Kidney epithelial cell (primary cell): ENCODE data around the gene POLR2B. TPM values are rescaled to one million over a fixed set of nuclear protein-coding genes. Genes with fewer than 3 reads are reported as not detected.
"Not testable (repeated sequence)": the region's sequence is repeated elsewhere in the genome, so short reads cannot be mapped to it uniquely, and the experiment has no call there.

Source experiments
- DNase-seq: peaks from one replicate; pipeline ENCODE4 v3.0.0-alpha.2; 2010; ENCODE audit warnings: low read depth
- H3K27me3 ChIP-seq: 2 replicates; pipeline ENCODE4 v1.6.0; 2011; ENCODE audit warnings: low read length; ENCODE audit not compliant: control insufficient read depth, insufficient read depth
- H3K36me3 ChIP-seq: 2 replicates; pipeline ENCODE4 v1.5.1; 2011; ENCODE audit warnings: low read length; ENCODE audit not compliant: control insufficient read depth, insufficient read depth
- H3K4me3 ChIP-seq: 2 replicates; pipeline ENCODE4 v1.5.1; 2011; ENCODE audit warnings: low read depth, mild to moderate bottlenecking, control low read depth, low read length
- total RNA-seq: library from RNA; depleted of rRNA; stranded (reverse); fragments of >200 nt; gene quantifications from 2 replicates; pipeline ENCODE4 v1.2.3, GENCODE V29; 2015
- TF ChIP-seq, protein P1 (sequence below): IDR thresholded peaks from 2 replicates; pipeline ENCODE4 v1.5.1; 2011; ENCODE audit warnings: mild to moderate bottlenecking, moderate library complexity, low read length, control low read depth, inconsistent platforms; ENCODE audit not compliant: insufficient read depth, poor library complexity, severe bottlenecking

POLR2B gene
- total RNA-seq, 1 donor from 2014 or later = 124 TPM

DNA sequence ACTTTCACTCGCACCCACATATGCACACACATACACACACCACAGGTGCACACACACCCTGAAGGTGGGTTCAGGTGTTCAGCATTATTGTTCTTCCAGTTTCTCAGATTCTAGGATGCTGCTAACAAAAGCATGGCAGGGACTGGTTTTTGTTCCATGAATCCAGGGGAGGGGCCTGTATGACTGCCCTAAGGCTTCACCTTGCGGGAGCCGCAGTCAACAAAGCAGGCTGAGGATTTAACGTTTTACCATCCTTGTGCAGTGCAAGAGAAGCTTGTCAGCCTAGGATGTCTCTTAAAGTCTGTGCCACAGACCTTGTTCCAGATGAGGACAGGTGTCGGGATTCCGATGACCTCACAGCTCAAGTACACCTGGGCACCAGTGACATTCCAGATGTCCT is 61.8 kb downstream of the POLR2B start:
- TF ChIP-seq, protein P1, sequence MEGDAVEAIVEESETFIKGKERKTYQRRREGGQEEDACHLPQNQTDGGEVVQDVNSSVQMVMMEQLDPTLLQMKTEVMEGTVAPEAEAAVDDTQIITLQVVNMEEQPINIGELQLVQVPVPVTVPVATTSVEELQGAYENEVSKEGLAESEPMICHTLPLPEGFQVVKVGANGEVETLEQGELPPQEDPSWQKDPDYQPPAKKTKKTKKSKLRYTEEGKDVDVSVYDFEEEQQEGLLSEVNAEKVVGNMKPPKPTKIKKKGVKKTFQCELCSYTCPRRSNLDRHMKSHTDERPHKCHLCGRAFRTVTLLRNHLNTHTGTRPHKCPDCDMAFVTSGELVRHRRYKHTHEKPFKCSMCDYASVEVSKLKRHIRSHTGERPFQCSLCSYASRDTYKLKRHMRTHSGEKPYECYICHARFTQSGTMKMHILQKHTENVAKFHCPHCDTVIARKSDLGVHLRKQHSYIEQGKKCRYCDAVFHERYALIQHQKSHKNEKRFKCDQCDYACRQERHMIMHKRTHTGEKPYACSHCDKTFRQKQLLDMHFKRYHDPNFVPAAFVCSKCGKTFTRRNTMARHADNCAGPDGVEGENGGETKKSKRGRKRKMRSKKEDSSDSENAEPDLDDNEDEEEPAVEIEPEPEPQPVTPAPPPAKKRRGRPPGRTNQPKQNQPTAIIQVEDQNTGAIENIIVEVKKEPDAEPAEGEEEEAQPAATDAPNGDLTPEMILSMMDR = no peak
- Histone ChIP-seq H3K4me3 (no peak overlapping the region), H3K36me3 (peaks cover 3% of the 10 kb centered on the region), H3K27me3 (no peaks in the 10 kb centered on the region)
- DNase-seq = no peak

DNA sequence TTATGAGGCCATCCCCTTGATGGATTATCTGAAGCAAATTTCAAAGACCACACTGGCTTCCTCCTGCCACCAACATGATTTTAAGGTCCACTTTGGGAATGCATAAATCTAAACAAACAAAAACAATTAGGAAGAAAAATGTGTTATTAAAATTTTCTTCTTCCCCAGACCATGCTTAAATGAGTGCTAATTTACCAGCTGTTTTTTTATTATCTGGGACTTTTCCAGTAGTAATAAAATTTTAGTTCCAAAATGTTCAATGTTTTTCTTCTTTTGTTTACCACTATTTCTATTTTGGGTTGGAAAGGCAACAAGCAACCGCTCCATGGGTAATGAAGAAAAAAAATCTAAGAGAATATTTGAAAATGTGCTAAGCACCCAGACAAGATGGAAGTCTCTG is 62.3 kb downstream of the POLR2B start:
- no peak for DNase-seq
- Histone ChIP-seq H3K27me3 (no peaks in the 10 kb centered on the region), H3K4me3 (no peak overlapping the region), H3K36me3 (peaks cover 3% of the 10 kb centered on the region)
- TF ChIP-seq, protein P1 = no peak

DNA sequence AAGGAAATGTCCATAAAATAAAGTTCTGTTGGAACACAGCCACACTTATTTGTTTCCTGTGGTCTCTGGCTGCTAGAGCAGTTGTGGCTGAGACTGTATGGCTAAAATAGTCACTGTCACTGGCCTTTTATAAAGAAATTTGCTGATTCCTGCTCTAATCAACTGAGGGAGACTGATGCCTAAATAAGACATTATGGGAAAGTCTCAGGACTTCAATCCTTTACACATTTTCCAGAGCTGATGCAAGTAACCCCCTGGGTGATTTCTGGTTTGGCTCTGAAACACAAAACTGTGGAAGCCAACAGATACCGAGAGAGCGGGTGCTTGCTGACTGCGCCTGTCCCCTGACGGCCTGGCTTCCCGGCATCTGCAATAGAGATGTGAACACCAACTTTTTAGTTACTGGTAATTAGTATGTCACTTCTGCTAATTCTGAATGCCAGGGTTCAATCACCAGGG is 64.0 kb downstream of the POLR2B start:
- Histone ChIP-seq H3K4me3 (no peak overlapping the region), H3K36me3 (peaks cover 2% of the 10 kb centered on the region), H3K27me3 (no peaks in the 10 kb centered on the region)
- no peak for DNase-seq
- TF ChIP-seq, protein P1 = no peak

DNA sequence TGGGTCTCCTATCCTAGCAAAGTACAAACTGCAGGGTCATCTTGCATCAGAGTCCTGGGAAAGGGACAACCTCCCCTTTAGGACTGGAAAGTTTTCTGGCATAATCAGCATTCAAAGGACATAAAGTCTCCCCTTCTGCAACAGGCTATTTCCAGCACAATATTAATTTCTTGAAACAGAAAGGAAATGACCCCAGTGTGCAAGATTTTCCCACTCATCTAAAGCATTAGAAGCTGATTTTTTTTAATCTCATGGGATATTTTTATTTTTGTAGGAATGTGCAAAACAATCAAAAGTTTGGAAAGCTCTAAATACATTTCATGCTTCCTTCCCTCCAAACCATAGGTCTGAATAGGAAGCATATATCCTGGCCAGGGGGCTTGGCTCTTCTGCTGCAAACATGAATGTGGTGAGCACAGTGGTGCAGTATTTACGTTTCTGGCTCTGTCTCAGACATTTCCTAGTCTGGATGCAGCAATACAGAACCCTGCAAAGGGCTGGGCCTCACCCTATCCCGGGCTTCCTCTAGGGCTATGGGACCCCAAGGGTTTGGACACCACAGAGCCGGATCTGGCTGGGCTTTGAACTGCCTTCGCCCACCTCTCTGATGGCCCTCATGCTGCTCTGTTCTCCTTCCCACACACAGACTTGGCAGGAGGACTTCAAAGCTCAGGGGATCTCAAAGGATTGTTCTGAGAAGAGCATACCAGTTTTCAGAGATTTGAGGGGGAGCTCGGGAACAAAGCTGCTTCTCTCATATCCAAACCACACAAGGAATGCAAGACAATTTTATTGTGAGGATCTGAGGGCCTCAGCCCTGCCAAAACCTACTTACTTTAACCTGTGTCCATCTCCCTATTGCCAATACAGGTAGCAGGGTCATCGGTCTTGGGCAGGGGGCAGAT is 64.9 kb downstream of the POLR2B start:
- peaks cover 2% of the 10 kb centered on the region for H3K36me3 ChIP-seq
- H3K4me3 ChIP-seq = no peak overlapping the region
- TF ChIP-seq, protein P1 = no peak
- no peak for DNase-seq
- H3K27me3 ChIP-seq = no peaks in the 10 kb centered on the region

DNA sequence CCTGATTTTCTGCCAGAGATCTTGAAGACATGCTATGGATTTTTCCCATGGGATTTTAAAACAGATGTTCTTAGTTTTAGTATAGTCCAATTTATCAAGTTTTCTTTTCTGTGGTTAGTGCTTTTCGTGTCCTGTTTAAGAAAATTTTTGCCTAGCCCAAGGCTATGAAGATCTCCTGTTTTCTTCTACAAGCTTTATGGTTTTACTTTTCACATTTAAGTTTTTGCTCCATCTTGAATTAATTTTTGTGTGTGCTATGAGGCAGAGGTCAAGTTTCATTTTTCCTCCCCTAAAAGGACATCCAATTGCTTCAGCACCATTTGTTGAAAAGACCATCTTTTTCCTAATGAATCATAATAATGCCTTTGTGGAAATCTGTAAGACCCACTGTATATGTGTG is 65.6 kb downstream of the POLR2B start:
- Histone ChIP-seq H3K4me3 (no peak overlapping the region), H3K36me3 (peaks cover 2% of the 10 kb centered on the region), H3K27me3 (no peaks in the 10 kb centered on the region)
- TF ChIP-seq, protein P1 = no peak
- DNase-seq = no peak

DNA sequence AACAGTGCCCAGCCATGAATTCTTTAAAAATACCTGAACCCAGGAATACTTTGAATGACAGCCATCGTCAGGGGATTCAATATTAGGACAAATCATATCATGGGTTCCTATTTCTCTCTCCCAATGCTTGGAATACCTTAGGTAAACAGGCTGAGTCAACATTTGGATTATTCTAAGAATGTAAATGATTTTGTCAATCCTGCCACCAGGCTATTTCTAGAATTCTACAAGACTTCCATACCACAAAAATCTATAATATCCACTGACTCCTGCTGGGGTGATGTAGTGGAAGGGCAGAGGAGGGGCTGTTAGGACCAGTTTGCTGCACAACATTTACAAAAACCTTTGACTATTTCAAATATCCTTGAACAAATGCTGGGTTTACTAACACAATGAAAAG is 66.3 kb downstream of the POLR2B start:
- H3K36me3 ChIP-seq = peaks cover 2% of the 10 kb centered on the region

GRCh38 chr4:57047046-57047445 is 68.3 kb downstream of the POLR2B start:
- H3K4me3 ChIP-seq, DNase-seq, H3K27me3 ChIP-seq, H3K36me3 ChIP-seq: not testable (repeated sequence)

More for the DNA sequence above, 66.3 kb downstream of the POLR2B start:
- no peak overlapping the region for H3K4me3 ChIP-seq
- DNase-seq = no peak
- no peaks in the 10 kb centered on the region for H3K27me3 ChIP-seq
- TF ChIP-seq, protein P1 = no peak
